Activated CD8-positive, alpha-beta memory T cell treated with anti-CD3 and anti-CD28 coated beads, Interleukin-2, amount 50 U/mL, for 4 hours (primary cell): ENCODE data around the gene TGIF1.
A peak's percentile ranks its signal among the peaks of the same experiment; 100 is the strongest.
"Not testable (repeated sequence)": the region's sequence is repeated elsewhere in the genome, so short reads cannot be mapped to it uniquely, and the experiment has no call there.

Experiments used
- DNase-seq: peaks from one replicate; pipeline ENCODE4 v3.0.0-alpha.2; 2020

TGIF1 gene

GRCh38 chr18:3450012-3450798 lies at the start of gene TGIF1:
TSS of gene TGIF1 (plus strand) at chr18:3450172. CDS start at chr18:3450490, 318 bp downstream.
- DNase-seq, result peak; percentile 78

DNA sequence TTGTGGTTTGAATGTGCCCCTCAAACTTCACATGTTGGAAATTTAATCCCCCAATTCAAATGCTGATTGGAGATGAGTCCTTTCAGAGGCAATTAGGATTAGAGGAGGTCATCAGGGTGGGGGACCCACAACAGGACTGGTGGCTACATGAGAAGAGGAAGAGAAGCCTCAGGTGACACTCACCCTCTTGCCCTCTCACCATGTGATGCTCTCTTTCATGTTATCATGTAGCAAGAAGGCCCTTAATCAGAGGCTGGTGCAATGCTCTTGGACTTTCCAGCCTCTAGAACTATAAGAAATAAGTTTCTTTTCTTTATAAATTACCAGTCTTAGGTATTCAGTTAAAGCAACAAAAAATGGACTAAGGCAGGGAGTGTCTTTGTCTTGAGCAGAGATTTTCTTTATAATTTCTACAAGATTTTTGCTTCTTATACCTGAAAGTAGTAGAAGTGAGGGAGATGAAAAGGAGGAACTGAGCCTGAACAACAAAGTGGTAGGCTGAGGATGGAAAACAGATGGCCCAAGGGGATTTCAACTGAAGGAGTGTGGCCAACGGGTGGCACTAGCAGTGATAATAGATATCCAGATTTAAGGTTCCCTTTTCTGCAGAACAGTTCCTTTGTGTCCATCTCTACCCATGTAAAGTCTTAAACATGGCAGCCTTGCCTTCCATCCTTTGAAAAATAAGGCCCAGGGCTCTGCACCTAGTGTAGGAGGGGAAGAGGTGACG lies 49.2 kb upstream of the TGIF1 start:
- DNase-seq, result no peak

DNA sequence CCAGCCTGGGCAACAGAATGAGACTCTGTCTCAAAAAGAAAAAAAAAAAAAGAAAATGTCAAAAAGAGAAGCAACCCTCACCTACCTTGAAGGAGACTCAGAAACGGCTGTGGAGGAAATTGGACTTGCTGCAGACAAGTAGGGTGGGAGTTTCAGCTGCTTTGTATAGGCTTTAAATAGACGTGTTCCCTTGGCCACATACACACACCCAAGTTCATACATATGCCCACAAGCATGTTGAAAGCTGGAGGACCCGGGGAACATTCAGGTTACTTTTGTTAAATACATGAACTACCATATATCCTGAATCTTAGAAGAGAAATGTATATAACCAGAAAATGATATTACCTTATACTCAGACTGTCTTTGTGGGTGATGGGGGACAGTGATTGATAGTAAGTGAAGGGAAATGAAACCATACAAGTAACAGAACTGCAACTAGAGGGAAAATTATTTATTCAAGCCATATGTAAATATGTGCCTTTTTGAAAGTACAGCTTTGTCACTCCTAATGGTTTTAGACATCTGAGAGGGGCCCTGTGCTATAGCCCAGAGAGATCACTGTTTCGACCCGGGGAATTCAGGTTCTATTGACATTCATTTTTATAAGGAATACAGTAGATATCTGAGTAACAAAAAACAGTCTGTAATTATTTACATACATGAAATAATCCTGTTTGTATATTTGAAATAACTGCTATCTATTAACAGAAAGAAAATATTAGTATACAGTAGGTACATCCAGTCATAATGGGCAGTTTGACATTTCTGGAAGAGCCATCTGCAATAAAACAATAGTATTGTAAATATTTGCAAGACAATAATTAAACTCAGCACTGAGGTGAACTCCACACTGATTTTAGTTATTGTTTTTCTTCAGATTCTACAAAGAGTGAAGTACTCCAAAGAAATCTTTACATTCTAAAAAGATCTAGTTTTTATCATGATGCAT lies 48.0 kb upstream of the TGIF1 start:
- DNase-seq, result no peak

DNA sequence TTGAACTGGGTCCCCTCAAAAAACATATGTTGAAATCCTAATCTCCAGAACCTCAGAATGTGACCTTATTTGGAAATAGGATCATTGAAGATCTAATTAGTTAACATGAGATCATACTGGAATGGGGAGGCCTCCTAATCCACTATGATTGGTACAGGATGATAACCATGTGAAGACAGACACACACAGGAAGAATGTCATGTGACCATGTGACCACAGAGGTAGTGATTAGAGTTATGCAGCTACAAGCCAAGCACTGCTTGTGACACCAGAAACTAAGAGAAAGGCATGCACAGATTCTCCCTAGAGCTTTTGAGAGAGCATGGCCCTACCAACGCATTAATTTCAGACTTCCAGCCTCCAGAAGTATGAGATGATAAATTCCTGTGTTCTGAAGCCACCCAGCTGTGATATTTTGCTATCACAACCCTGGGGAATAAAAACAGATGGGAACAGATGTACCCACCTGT lies 47.0 kb upstream of the TGIF1 start:
- DNase-seq, result no peak

GRCh38 chr18:3405713-3406112 lies 44.3 kb upstream of the TGIF1 start:
- DNase-seq, result no peak

- DNase-seq, result no peak
These were observed 41.9 kb upstream of the TGIF1 start for GRCh38 chr18:3408107-3408506.

- no peak for DNase-seq
These were observed 40.2 kb upstream of the TGIF1 start for GRCh38 chr18:3409811-3410210.

- DNase-seq, result no peak
These were observed 39.7 kb upstream of the TGIF1 start for GRCh38 chr18:3410273-3410672.

DNA sequence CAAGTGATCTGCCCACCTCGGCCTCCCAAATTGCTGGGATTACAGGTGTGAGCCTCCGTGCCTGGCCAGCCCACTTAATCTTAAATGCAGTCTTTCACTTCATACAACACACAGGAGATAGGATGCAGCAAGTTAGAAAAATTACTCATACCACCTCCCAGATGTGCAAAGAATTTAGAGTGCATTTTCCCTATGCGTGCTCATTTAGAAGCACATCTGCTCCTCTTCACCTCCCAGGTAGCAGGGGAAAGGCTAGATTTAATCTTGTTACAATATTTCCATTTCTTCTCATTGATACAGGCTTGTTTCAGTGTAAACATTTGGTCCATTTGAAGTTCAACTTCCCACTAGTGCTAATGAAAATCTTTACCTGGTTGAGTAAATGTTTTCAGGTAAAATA lies 39.1 kb upstream of the TGIF1 start:
- not testable (repeated sequence) for DNase-seq

DNA sequence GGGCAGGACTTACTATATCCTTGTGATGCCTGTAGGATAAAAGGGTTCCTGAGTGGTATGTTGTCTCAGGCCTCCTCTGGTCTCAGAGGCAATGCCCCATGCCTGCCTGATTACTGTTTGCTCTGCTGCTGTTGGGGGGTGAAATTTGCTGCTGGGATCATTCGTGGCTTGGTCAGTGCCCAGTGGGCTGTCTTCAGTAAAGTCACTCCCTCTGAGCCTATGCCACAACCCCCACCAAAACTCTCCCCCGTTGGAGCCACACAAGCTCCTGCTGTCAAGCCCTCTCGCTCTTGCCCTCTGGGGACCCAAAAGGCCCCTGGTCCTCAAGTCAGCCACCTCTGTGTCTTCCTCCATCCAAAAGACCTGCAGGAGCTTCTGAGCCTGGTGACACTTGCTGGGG lies 38.6 kb upstream of the TGIF1 start:
- no peak for DNase-seq

DNA sequence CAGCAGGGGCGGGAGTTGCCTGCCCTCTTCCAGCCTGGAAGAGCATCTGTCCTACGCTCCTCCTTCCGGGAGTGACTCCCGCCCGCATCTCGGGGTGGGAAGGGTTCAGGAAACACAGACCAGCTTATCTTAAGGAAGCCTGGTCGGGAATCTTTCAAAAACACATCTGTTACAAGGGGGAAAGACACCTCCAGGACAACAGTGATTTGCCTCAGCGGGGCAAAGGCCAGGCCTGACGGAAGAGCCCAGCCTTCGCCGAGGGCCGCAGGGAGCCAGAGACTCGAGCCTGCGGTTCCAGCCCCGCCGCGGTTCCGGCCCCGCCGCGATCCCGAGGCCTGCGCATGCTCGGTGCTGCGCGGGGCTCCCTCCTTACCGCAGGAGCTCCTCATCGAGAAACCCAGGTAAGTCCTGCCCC lies 38.1 kb upstream of the TGIF1 start:
- peak; percentile 20 for DNase-seq

DNA sequence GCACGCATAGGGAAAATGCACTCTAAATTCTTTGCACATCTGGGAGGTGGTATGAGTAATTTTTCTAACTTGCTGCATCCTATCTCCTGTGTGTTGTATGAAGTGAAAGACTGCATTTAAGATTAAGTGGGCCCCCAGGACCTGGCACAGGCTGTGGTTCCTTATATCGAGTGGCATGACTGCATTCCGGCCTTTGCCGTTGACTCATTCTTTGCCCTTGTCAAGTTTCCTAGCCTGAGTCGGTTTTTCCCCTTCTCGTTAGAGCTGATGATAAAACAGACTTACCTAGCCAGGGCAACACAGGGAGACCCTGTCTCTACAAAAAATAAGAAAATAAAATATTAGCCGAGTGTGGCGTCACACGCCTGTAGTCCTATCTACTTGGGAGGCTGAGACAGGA lies 37.4 kb upstream of the TGIF1 start:
- peak; percentile 19 for DNase-seq

DNA sequence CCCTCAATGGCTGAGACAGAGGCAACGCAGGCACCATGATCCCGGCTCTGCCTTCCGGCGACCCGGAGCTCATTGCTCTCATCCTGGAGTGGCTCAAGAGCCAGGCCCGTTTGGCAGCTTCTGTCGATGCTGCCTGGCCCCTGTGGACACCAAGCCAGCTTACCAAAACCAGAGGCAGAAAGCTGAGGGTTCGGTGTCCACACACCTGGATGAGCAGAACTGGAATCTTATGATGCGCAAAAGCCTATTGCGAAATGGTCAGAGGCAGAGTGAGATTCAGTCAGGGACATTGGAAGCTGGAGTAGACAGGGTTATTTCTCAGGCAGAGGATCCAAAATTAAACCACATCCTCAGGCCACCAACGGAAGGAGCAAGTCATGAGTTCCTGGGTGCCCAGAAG lies 34.9 kb upstream of the TGIF1 start:
- DNase-seq, result no peak

GRCh38 chr18:3418083-3418482 lies 31.9 kb upstream of the TGIF1 start:
- no peak for DNase-seq

DNA sequence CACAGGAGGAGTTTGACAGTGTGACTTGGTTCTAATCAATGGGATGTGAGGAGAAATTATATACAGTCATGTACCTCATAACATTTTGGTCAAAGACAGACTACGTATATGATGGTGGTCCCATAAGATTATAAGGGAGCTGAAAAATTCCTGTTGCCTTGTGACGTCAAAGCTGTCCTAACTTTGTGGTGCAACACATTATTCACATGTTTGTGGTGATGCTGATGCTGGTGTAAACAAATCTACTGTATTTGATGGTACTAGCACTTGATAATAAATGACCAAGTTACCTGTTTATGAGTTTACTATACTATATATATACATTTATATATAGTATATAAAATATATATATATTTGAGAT lies 29.1 kb upstream of the TGIF1 start:
- no peak for DNase-seq

DNA sequence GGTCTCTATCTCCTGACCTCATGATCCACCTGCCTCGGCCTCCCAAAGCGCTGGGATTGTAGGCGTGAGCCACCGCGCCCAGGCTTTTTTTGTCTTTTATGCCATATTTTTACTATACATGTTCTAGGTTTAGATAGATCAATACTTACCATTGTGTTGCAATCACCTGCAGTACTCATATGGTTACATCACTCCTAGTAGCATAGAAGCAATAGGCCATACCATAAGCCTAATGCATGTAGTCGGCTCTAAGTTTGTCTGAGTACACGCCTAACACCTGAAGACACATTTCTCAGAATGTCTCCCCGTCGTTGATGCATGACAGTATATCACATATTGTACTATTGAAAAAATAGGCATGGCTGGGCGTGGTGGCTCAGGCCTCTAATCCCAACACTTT lies 27.1 kb upstream of the TGIF1 start:
- DNase-seq, result no peak

GRCh38 chr18:3424280-3424890 lies 25.6 kb upstream of the TGIF1 start:
- no peak for DNase-seq

DNA sequence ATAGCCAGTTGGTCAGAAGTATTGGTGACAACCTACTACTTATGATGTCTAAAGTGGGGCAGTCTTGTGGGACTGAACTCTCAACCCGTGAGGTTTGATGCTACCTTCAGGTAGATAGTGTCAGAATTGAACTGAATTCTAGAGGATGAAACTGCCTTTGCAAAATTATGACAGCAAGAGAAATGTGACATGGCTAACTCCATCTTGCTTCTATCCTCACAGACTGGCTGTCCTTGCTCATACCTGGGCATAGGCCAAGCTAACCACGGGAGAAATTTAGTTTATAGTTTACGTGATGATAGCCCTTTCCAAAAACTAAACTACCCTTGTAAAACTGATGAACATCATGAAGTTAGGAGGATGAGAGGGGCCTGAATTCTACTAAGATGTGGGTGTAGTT lies 24.9 kb upstream of the TGIF1 start:
- DNase-seq, result no peak

DNA sequence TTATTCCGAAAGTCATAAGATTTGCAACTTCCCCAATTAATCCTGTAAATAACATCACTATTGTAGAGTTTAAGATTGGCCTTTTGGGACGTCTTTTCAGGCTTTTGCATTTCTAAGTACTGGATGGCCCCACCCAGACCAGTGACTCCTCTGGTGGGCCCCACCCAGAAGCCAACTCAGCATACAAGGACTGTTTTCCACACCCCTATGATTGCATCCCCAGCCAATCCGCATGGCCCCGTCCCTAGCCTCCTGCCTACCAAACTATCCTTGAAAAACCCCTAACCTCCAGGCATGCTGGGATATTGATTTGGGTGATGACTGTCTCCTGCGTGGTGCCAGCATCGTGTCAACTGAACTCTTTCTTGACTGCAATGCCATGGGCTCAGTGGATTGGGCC lies 24.5 kb upstream of the TGIF1 start:
- no peak for DNase-seq

GRCh38 chr18:3426074-3426473 lies 23.9 kb upstream of the TGIF1 start:
- no peak for DNase-seq

DNA sequence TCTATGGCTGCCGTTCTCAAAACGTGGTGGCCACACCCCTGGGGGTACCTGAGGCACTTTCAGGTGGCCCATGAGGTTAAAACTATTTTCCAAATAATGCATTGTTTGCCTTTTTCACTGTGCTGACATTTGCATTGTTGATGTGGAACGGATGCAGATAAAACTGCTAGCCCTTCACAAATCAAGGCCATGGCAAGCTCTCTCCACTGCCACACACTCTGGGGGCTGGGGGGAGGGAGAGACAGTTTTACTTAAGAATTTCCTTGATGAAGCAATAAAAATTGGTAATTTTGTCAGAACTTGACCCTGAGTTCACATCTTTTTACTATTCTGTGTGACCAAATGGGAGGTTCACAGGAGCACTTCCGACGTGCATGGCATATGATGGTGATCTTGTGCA lies 22.0 kb upstream of the TGIF1 start:
- DNase-seq, result no peak

DNA sequence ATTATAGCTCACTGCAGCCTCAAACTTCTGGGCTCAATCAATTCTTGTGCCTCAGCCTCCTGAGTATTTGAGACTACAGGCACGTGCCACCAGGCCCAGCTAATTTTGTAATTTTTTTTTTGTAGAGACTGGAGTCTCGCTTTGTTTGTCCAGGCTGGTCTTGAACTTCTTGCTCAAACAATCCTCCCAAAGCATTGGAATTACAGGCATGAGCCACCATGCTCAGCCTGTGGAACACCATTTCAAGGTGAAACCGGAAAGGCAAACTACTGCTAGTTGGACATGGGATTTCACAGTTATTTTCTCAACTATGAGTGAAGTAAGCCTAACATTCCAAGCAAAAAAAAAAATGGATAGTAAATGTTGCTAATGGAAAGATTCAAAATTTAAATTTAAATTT lies 20.9 kb upstream of the TGIF1 start:
- no peak for DNase-seq

DNA sequence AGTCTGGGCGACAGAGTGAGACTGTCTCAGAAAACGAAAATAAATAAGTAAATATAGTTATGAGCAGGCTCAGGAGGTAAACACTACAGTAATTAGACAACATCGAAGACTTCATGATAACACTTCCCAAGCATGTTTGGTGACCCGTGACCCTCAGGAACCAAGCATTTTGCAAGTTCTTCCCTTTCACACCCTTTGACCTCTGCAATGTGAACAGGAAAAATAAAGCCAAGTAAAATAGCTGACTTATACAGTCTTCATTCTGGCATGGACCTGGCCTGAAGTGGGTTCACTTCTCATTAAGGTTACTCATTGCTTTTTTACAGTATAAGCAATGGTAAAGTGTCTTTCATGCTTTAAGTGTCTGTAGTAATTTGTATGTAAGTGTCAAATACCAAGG lies 15.3 kb upstream of the TGIF1 start:
- DNase-seq, result no peak
